ENCODE results near the gene ABCA8. TPM values are rescaled to one million over a fixed set of nuclear protein-coding genes. Genes with fewer than 3 reads are reported as not detected.

ABCA8 gene
- total RNA-seq, 1 donor from 2014 or later = 0.31 TPM

GRCh38 chr17:68924793-68925720 is 30.1 kb downstream of the ABCA8 start:
- no peak for DNase-seq (ENCODE audit: low spot score)
- Mint-ChIP-seq H3K9me3 (ENCODE audit: unreplicated experiment) (no peaks in the 10 kb centered on the region), H3K36me3 (ENCODE audit: low read depth, unreplicated experiment) (no peaks in the 10 kb centered on the region), H3K27ac (ENCODE audit: unreplicated experiment) (no peak overlapping the region), H3K4me3 (ENCODE audit: unreplicated experiment) (no peak overlapping the region), H3K27me3 (ENCODE audit: unreplicated experiment) (peaks cover 2% of the 10 kb centered on the region), H3K4me1 (ENCODE audit: unreplicated experiment) (peaks cover 27% of the 10 kb centered on the region)
- TF ChIP-seq CTCF (IDR thresholded peaks at IDR 0.05; ENCODE audit: unreplicated experiment) = no peak

GRCh38 chr17:68910789-68911431 is 44.3 kb downstream of the ABCA8 start:
- Mint-ChIP-seq H3K27me3 (ENCODE audit: unreplicated experiment) (no peaks in the 10 kb centered on the region), H3K27ac (ENCODE audit: unreplicated experiment) (no peak overlapping the region), H3K36me3 (ENCODE audit: low read depth, unreplicated experiment) (no peaks in the 10 kb centered on the region), H3K4me3 (ENCODE audit: unreplicated experiment) (no peak overlapping the region), H3K9me3 (ENCODE audit: unreplicated experiment) (no peaks in the 10 kb centered on the region), H3K4me1 (ENCODE audit: unreplicated experiment) (peaks cover 10% of the 10 kb centered on the region)
- no peak for DNase-seq (ENCODE audit: low spot score)
- no peak for TF ChIP-seq CTCF (IDR thresholded peaks at IDR 0.05; ENCODE audit: unreplicated experiment)

- no peak overlapping the region for H3K4me3 Mint-ChIP-seq (ENCODE audit: unreplicated experiment)
- no peaks in the 10 kb centered on the region for H3K36me3 Mint-ChIP-seq (ENCODE audit: low read depth, unreplicated experiment)
- no peaks in the 10 kb centered on the region for H3K27me3 Mint-ChIP-seq (ENCODE audit: unreplicated experiment)
- TF ChIP-seq CTCF (IDR thresholded peaks at IDR 0.05; ENCODE audit: unreplicated experiment) = no peak
- no peak overlapping the region for H3K27ac Mint-ChIP-seq (ENCODE audit: unreplicated experiment)
- H3K4me1 Mint-ChIP-seq (ENCODE audit: unreplicated experiment) = peaks cover 11% of the 10 kb centered on the region
- H3K9me3 Mint-ChIP-seq (ENCODE audit: unreplicated experiment) = no peaks in the 10 kb centered on the region
- DNase-seq (ENCODE audit: low spot score) = no peak
These were observed 44.9 kb downstream of the ABCA8 start for GRCh38 chr17:68910251-68910705.

- no peak for DNase-seq (ENCODE audit: low spot score)
- peaks cover 22% of the 10 kb centered on the region for H3K4me1 Mint-ChIP-seq (ENCODE audit: unreplicated experiment)
- H3K27me3 Mint-ChIP-seq (ENCODE audit: unreplicated experiment) = no peaks in the 10 kb centered on the region
- H3K9me3 Mint-ChIP-seq (ENCODE audit: unreplicated experiment) = no peaks in the 10 kb centered on the region
- TF ChIP-seq CTCF (IDR thresholded peaks at IDR 0.05; ENCODE audit: unreplicated experiment) = no peak
- no peaks in the 10 kb centered on the region for H3K36me3 Mint-ChIP-seq (ENCODE audit: low read depth, unreplicated experiment)
- no peak overlapping the region for H3K4me3 Mint-ChIP-seq (ENCODE audit: unreplicated experiment)
- H3K27ac Mint-ChIP-seq (ENCODE audit: unreplicated experiment) = peak overlapping the region; percentile 70
These were observed 46.1 kb downstream of the ABCA8 start for GRCh38 chr17:68909066-68909465.

GRCh38 chr17:68908045-68908444 is 47.1 kb downstream of the ABCA8 start:
- no peaks in the 10 kb centered on the region for H3K27me3 Mint-ChIP-seq (ENCODE audit: unreplicated experiment)
- no peaks in the 10 kb centered on the region for H3K9me3 Mint-ChIP-seq (ENCODE audit: unreplicated experiment)
- peaks cover 22% of the 10 kb centered on the region for H3K4me1 Mint-ChIP-seq (ENCODE audit: unreplicated experiment)
- DNase-seq (ENCODE audit: low spot score) = no peak
- H3K36me3 Mint-ChIP-seq (ENCODE audit: low read depth, unreplicated experiment) = no peaks in the 10 kb centered on the region
- H3K27ac Mint-ChIP-seq (ENCODE audit: unreplicated experiment) = no peak overlapping the region
- no peak overlapping the region for H3K4me3 Mint-ChIP-seq (ENCODE audit: unreplicated experiment)
- no peak for TF ChIP-seq CTCF (IDR thresholded peaks at IDR 0.05; ENCODE audit: unreplicated experiment)
